Endothelial cell (in vitro differentiated cells): ENCODE data around the gene TSPYL1. TPM values are rescaled to one million over a fixed set of nuclear protein-coding genes. Genes with fewer than 3 reads are reported as not detected.

Source experiments
- DNase-seq: peaks from one replicate; pipeline ENCODE4 v3.0.0; 2021; ENCODE audit warnings: low spot score
- H3K27ac Mint-ChIP-seq: one replicate; pipeline ENCODE4 v1.8.0; 2021; ENCODE audit warnings: mixed read lengths, inconsistent platforms; ENCODE audit not compliant: unreplicated experiment
- H3K27me3 Mint-ChIP-seq: one replicate; pipeline ENCODE4 v1.8.0; 2021; ENCODE audit warnings: mild to moderate bottlenecking, moderate library complexity, mixed read lengths, inconsistent platforms; ENCODE audit not compliant: unreplicated experiment
- H3K36me3 Mint-ChIP-seq: one replicate; pipeline ENCODE4 v1.8.0; 2021; ENCODE audit warnings: mild to moderate bottlenecking, low read depth, mixed read lengths, inconsistent platforms; ENCODE audit not compliant: unreplicated experiment
- H3K4me1 Mint-ChIP-seq: one replicate; pipeline ENCODE4 v1.8.0; 2021; ENCODE audit warnings: mild to moderate bottlenecking, mixed read lengths, inconsistent platforms; ENCODE audit not compliant: unreplicated experiment
- H3K4me3 Mint-ChIP-seq: one replicate; pipeline ENCODE4 v1.8.0; 2021; ENCODE audit warnings: mild to moderate bottlenecking, mixed read lengths, inconsistent platforms; ENCODE audit not compliant: unreplicated experiment
- H3K9me3 Mint-ChIP-seq: one replicate; pipeline ENCODE4 v1.8.0; 2021; ENCODE audit warnings: mixed read lengths, inconsistent platforms; ENCODE audit not compliant: unreplicated experiment
- total RNA-seq: library from RNA; stranded (reverse); fragmentation: NEBNext Ultra II Directional; extraction: Animal tissue kit (Norgen Biotek cat#: 25700); gene quantifications from one replicate; pipeline ENCODE4 v1.2.1, GENCODE V29; 2021; ENCODE audit not compliant: unreplicated experiment
- TF ChIP-seq, protein P1 (sequence below): fragments of 200-600 bp; sonication (generic); IDR thresholded peaks from one replicate; pipeline ENCODE4 v1.5.0; 2021; ENCODE audit warnings: antibody characterized with exemption; ENCODE audit not compliant: unreplicated experiment

TSPYL1 gene
- total RNA-seq, 1 donor from 2014 or later: 76.4 TPM

DNA sequence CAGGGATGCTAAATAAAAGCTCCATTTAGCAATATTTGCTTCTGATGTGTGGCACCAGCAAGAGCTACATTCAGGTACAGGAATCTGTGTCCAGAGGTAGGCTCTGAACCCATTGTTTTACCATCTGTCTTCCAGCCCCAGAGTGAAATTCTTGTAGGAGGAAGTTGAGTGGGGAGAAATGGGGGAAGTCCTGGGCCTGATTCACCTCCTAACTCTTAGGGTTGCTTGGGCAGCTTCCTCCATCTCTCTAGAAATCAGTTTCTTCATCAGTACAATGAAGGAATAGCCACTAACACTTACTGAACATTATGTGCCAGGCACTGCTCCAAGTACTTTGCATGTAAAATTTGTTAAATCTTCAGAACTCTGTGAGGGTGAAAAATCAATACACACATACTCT lies 35.1 kb upstream of the TSPYL1 start:
- no peak overlapping the region for H3K27ac Mint-ChIP-seq

DNA sequence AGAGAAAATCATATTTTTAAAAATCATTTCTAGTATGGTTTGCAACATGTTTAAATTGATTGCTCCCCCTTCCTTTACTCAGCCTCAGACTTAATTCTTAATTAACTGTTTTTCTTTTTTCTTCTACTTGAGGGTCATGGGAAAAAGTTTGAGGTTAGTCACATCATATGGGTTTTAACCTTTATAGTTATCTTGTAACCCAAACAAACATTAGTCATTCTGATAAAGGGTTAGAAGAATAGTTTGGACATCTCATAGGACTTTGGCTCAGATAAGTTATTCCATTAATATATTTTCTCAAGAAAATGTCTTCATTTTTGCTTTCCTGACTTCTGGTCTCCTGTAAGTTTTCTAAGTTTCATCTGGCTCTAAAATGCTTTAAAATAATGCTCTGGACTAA lies 34.5 kb upstream of the TSPYL1 start:
- Mint-ChIP-seq H3K27me3 (peaks cover 1% of the 10 kb centered on the region), H3K9me3 (no peaks in the 10 kb centered on the region), H3K36me3 (no peaks in the 10 kb centered on the region), H3K27ac (no peak overlapping the region), H3K4me3 (no peak overlapping the region), H3K4me1 (no peaks in the 10 kb centered on the region)
- no peak for DNase-seq
- TF ChIP-seq, protein P1, sequence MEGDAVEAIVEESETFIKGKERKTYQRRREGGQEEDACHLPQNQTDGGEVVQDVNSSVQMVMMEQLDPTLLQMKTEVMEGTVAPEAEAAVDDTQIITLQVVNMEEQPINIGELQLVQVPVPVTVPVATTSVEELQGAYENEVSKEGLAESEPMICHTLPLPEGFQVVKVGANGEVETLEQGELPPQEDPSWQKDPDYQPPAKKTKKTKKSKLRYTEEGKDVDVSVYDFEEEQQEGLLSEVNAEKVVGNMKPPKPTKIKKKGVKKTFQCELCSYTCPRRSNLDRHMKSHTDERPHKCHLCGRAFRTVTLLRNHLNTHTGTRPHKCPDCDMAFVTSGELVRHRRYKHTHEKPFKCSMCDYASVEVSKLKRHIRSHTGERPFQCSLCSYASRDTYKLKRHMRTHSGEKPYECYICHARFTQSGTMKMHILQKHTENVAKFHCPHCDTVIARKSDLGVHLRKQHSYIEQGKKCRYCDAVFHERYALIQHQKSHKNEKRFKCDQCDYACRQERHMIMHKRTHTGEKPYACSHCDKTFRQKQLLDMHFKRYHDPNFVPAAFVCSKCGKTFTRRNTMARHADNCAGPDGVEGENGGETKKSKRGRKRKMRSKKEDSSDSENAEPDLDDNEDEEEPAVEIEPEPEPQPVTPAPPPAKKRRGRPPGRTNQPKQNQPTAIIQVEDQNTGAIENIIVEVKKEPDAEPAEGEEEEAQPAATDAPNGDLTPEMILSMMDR: no peak

More for the DNA sequence above, 35.1 kb upstream of the TSPYL1 start:
- Mint-ChIP-seq H3K27me3 (peaks cover 1% of the 10 kb centered on the region), H3K36me3 (no peaks in the 10 kb centered on the region), H3K4me3 (no peak overlapping the region), H3K4me1 (no peaks in the 10 kb centered on the region), H3K9me3 (no peaks in the 10 kb centered on the region)
- DNase-seq: no peak
- TF ChIP-seq, protein P1: no peak

DNA sequence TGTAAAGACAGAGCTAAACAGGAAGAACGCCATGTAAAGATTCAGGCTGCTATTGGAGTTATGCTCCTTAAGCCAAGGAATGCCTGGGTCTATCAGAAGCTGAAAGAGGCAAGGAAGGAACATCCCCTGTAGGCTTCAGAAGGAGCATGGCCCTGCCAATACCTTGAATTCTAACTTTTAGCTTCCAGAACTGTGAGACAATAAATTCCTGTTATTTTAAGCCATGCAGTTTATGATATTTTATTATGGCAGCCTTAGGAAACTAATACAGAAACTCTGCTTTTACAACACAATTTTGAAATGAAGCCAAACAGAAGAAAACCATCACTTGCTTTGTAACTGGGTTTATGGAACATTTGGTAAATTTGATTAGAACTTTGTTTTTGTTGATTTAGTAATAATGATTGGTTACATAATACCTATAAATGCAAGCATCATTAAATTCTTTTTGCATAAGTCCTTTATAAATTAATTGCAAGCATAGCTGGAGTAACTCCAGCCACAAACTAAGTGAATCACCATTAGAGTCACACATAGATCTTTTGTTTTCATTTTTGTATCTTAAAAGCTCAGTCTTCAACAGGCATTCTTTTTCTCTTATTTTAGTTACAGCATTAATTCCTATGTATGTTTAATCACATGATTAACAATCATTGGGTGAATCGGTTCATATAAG lies 33.5 kb upstream of the TSPYL1 start:
- no peak overlapping the region for H3K27ac Mint-ChIP-seq
- no peak overlapping the region for H3K4me3 Mint-ChIP-seq
- H3K4me1 Mint-ChIP-seq: no peaks in the 10 kb centered on the region
- no peaks in the 10 kb centered on the region for H3K9me3 Mint-ChIP-seq
- H3K27me3 Mint-ChIP-seq: peaks cover 1% of the 10 kb centered on the region
- H3K36me3 Mint-ChIP-seq: no peaks in the 10 kb centered on the region
- DNase-seq: no peak
- TF ChIP-seq, protein P1: no peak

DNA sequence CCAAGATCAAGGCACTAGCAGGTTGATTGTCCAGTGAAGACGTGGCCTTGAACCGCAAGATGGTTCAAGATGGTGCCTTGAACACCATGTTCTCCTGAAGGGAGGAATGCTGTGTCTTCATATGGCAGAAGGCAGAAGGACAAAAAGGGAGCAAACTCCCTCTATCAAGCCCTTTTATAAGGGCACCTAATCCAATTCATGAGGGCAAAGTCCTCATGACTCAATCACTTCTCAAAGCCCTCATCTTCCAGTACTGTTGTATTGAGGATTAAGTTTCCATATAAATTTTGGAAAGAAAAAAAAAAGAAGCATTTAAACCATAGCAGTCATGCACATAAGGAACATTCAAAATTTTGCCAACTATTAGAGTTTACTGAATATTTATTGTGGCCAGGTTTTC lies 29.9 kb upstream of the TSPYL1 start:
- Mint-ChIP-seq H3K4me3 (no peak overlapping the region), H3K27me3 (peaks cover 1% of the 10 kb centered on the region), H3K27ac (no peak overlapping the region), H3K4me1 (no peaks in the 10 kb centered on the region), H3K36me3 (no peaks in the 10 kb centered on the region), H3K9me3 (no peaks in the 10 kb centered on the region)
- DNase-seq: no peak
- TF ChIP-seq, protein P1: no peak

DNA sequence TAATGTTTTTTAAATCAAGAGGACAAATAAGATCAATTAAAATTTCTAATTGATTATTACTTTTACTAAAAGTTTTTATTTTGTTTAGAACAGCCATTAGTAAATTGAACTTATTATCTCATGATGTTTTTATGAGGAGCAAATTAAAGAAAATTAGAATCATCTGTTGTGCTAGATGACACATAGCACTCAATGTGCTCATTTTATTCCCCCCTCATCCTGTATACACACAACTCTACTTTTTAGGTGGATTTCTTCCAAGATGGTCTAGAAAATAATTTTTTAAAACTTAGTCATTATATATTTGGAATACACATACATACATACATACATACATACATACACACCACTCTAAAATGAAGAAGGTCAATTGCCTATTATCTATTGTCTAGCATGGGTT lies 29.3 kb upstream of the TSPYL1 start:
- no peak overlapping the region for H3K4me3 Mint-ChIP-seq
- no peak for DNase-seq
- no peak overlapping the region for H3K27ac Mint-ChIP-seq
- no peaks in the 10 kb centered on the region for H3K9me3 Mint-ChIP-seq
- no peaks in the 10 kb centered on the region for H3K36me3 Mint-ChIP-seq
- TF ChIP-seq, protein P1: no peak
- peaks cover 1% of the 10 kb centered on the region for H3K27me3 Mint-ChIP-seq
- no peaks in the 10 kb centered on the region for H3K4me1 Mint-ChIP-seq
